Neutrophil (primary cell): ENCODE measurements around the gene LPCAT1.

Source experiments
- H3K27ac ChIP-seq: fragments of 200-600 bp; sonication (generic); 2 replicates; pipeline ENCODE4 v1.5.1; 2016; ENCODE audit warnings: mild to moderate bottlenecking, moderate library complexity
- H3K27me3 ChIP-seq: fragments of 200-600 bp; sonication (generic); 2 replicates; pipeline ENCODE4 v1.6.0; 2016; ENCODE audit warnings: mild to moderate bottlenecking
- H3K36me3 ChIP-seq: fragments of 200-600 bp; sonication (generic); 2 replicates; pipeline ENCODE4 v1.5.1; 2017
- H3K4me1 ChIP-seq, 2 experiments: fragments of 200-600 bp in 1 of 2; sonication (generic) in 1 of 2; 1 replicate in 1 of 2; 2 replicates in 1 of 2; pipeline versions ENCODE4 v1.5.1 to v1.6.1; 2013 to 2016; ENCODE audit warnings: low read depth in 1 of 2, low read length in 1 of 2, mild to moderate bottlenecking in 1 of 2, moderate library complexity in 1 of 2; ENCODE audit not compliant: control insufficient read depth in 1 of 2, insufficient read depth in 1 of 2
- H3K4me3 ChIP-seq, 2 experiments: fragments of 200-600 bp in 1 of 2; sonication (generic) in 1 of 2; 1 replicate in 1 of 2; 2 replicates in 1 of 2; pipeline ENCODE4 v1.5.1; 2013 to 2016; ENCODE audit warnings: low read depth in 1 of 2, low read length in 1 of 2, mild to moderate bottlenecking in 1 of 2, moderate library complexity in 1 of 2
- H3K9me3 ChIP-seq: fragments of 200-600 bp; sonication (generic); 2 replicates; pipeline ENCODE4 v1.5.1; 2016
- CTCF ChIP-seq: fragments of 200-600 bp; sonication (generic); IDR thresholded peaks from 2 replicates; pipeline ENCODE4 v1.5.1; 2016; ENCODE audit warnings: antibody characterized with exemption

LPCAT1 gene

GRCh38 chr5:1420211-1421195 is 103.3 kb downstream of the LPCAT1 start:
- Histone ChIP-seq H3K4me3 (no peak overlapping the region), H3K27ac (no peak overlapping the region), H3K36me3 (no peaks in the 10 kb centered on the region), H3K4me1 (no peaks in the 10 kb centered on the region), H3K27me3 (no peaks in the 10 kb centered on the region), H3K9me3 (no peaks in the 10 kb centered on the region)
- no peak for TF ChIP-seq CTCF

- H3K4me3 ChIP-seq = no peak overlapping the region
- H3K4me1 ChIP-seq = no peaks in the 10 kb centered on the region
- no peaks in the 10 kb centered on the region for H3K9me3 ChIP-seq
- H3K27me3 ChIP-seq = no peaks in the 10 kb centered on the region
- no peak overlapping the region for H3K27ac ChIP-seq
- TF ChIP-seq CTCF = no peak
- no peaks in the 10 kb centered on the region for H3K36me3 ChIP-seq
Observed at GRCh38 chr5:1419476-1420210, 104.1 kb downstream of the LPCAT1 start.

- Histone ChIP-seq H3K36me3 (no peaks in the 10 kb centered on the region), H3K27ac (no peak overlapping the region), H3K27me3 (peaks cover 3% of the 10 kb centered on the region), H3K9me3 (no peaks in the 10 kb centered on the region), H3K4me3 (no peak overlapping the region), H3K4me1 (no peaks in the 10 kb centered on the region)
- TF ChIP-seq CTCF = no peak
Observed at GRCh38 chr5:1418921-1419280, 104.9 kb downstream of the LPCAT1 start.

- no peaks in the 10 kb centered on the region for H3K9me3 ChIP-seq
- H3K4me1 ChIP-seq = no peaks in the 10 kb centered on the region
- no peak for TF ChIP-seq CTCF
- no peaks in the 10 kb centered on the region for H3K36me3 ChIP-seq
- H3K4me3 ChIP-seq = no peak overlapping the region
- H3K27ac ChIP-seq = no peak overlapping the region
- peaks cover 8% of the 10 kb centered on the region for H3K27me3 ChIP-seq
Observed at GRCh38 chr5:1418238-1418920, 105.4 kb downstream of the LPCAT1 start.

- TF ChIP-seq CTCF = no peak
- H3K27me3 ChIP-seq = peaks cover 15% of the 10 kb centered on the region
- no peaks in the 10 kb centered on the region for H3K4me1 ChIP-seq
- no peaks in the 10 kb centered on the region for H3K9me3 ChIP-seq
- H3K36me3 ChIP-seq = no peaks in the 10 kb centered on the region
- no peak overlapping the region for H3K27ac ChIP-seq
- no peak overlapping the region for H3K4me3 ChIP-seq
Observed at GRCh38 chr5:1417586-1418225, 106.1 kb downstream of the LPCAT1 start.
